Nephron (organoid): ENCODE data around the gene PSMD3.
A peak's percentile ranks its signal among the peaks of the same experiment; 100 is the strongest.

ENCODE experiments used
- H3K27ac Mint-ChIP-seq, 3 experiments: 2 replicates each; pipeline ENCODE4 v1.8.0; 2020; ENCODE audit warnings: mixed read lengths in 3 of 3, mild to moderate bottlenecking in 2 of 3, moderate library complexity in 1 of 3
- H3K27me3 Mint-ChIP-seq: 2 replicates; pipeline ENCODE4 v1.8.0; 2021; ENCODE audit warnings: low read depth, mild to moderate bottlenecking, moderate library complexity, mixed read lengths
- H3K36me3 Mint-ChIP-seq: 2 replicates; pipeline ENCODE4 v1.8.0; 2020; ENCODE audit warnings: low read depth, mixed read lengths
- H3K4me1 Mint-ChIP-seq: 2 replicates; pipeline ENCODE4 v1.8.0; 2020; ENCODE audit warnings: mixed read lengths
- H3K4me3 Mint-ChIP-seq, 3 experiments: 2 replicates each; pipeline ENCODE4 v1.8.0; 2020; ENCODE audit warnings: mild to moderate bottlenecking in 3 of 3, mixed read lengths in 3 of 3, moderate library complexity in 2 of 3
- H3K9me3 Mint-ChIP-seq: 2 replicates; pipeline ENCODE4 v1.8.0; 2020; ENCODE audit warnings: mixed read lengths
- TF ChIP-seq, protein P1 (sequence below), 3 experiments: fragments of 200-600 bp; sonication (generic); IDR thresholded peaks; one replicate each; pipeline ENCODE4 v1.5.0; 2021; ENCODE audit warnings: antibody characterized with exemption in 3 of 3; ENCODE audit not compliant: unreplicated experiment in 3 of 3

Gene PSMD3

GRCh38 chr17:39970157-39970692 lies 10.4 kb upstream of the PSMD3 start:
- Mint-ChIP-seq H3K27ac (peak overlapping the region in 2 of 3 experiments; percentile 43 to 61), H3K4me1 (peaks cover 12% of the 10 kb centered on the region)

DNA sequence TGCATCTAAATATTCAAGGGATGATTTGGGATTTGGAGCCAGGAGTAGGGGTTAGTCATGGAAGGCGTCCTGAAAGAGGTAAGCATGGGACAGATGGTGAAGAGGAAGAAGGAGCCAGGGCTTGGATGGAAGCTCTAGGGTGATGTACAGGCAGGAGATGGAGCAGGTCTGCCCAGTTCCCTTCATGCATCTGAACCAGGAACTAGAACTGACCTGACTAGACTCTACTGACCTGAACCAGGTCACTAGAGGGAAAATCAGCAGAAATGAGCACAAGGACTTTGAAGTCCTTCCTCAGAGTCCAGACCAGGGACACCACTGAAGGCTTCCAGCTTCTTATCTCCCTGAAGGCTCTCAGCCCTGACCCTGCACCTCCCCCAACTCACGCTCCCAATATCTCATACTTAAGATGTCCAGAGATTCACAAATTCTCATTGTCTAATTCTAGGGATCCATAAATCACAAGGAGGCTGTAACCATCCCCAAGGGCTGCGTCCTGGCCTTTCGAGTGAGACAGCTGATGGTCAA lies 9.5 kb upstream of the PSMD3 start:
- peaks cover 17% of the 10 kb centered on the region for H3K4me1 Mint-ChIP-seq

More at GRCh38 chr17:39970157-39970692, 10.4 kb upstream of the PSMD3 start:
- Mint-ChIP-seq H3K36me3 (no peaks in the 10 kb centered on the region), H3K27me3 (peaks cover 44% of the 10 kb centered on the region), H3K4me3 (no peak overlapping the region), H3K9me3 (no peaks in the 10 kb centered on the region)
- TF ChIP-seq, protein P1, sequence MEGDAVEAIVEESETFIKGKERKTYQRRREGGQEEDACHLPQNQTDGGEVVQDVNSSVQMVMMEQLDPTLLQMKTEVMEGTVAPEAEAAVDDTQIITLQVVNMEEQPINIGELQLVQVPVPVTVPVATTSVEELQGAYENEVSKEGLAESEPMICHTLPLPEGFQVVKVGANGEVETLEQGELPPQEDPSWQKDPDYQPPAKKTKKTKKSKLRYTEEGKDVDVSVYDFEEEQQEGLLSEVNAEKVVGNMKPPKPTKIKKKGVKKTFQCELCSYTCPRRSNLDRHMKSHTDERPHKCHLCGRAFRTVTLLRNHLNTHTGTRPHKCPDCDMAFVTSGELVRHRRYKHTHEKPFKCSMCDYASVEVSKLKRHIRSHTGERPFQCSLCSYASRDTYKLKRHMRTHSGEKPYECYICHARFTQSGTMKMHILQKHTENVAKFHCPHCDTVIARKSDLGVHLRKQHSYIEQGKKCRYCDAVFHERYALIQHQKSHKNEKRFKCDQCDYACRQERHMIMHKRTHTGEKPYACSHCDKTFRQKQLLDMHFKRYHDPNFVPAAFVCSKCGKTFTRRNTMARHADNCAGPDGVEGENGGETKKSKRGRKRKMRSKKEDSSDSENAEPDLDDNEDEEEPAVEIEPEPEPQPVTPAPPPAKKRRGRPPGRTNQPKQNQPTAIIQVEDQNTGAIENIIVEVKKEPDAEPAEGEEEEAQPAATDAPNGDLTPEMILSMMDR (IDR thresholded peaks at IDR 0.05; ENCODE audit: unreplicated experiment in 3 of 3) = no peak

GRCh38 chr17:39972271-39972670 lies 8.3 kb upstream of the PSMD3 start:
- TF ChIP-seq, protein P1 (IDR thresholded peaks at IDR 0.05; ENCODE audit: unreplicated experiment in 3 of 3) = no peak
- peaks cover 47% of the 10 kb centered on the region for H3K27me3 Mint-ChIP-seq
- peak overlapping the region; percentile 76 to 88 (median 78) for H3K27ac Mint-ChIP-seq
- peak overlapping the region; percentile 7 to 29 (median 9) for H3K4me3 Mint-ChIP-seq
- no peaks in the 10 kb centered on the region for H3K36me3 Mint-ChIP-seq
- H3K9me3 Mint-ChIP-seq = no peaks in the 10 kb centered on the region
- peaks cover 17% of the 10 kb centered on the region for H3K4me1 Mint-ChIP-seq

More for the DNA sequence above, 9.5 kb upstream of the PSMD3 start:
- no peaks in the 10 kb centered on the region for H3K36me3 Mint-ChIP-seq
- TF ChIP-seq, protein P1 (IDR thresholded peaks at IDR 0.05; ENCODE audit: unreplicated experiment in 3 of 3) = no peak
- peak overlapping the region; percentile 76 to 88 (median 85) for H3K27ac Mint-ChIP-seq
- peaks cover 49% of the 10 kb centered on the region for H3K27me3 Mint-ChIP-seq
- no peaks in the 10 kb centered on the region for H3K9me3 Mint-ChIP-seq
- no peak overlapping the region for H3K4me3 Mint-ChIP-seq

GRCh38 chr17:39973496-39973895 lies 7.1 kb upstream of the PSMD3 start:
- Mint-ChIP-seq H3K4me3 (no peak overlapping the region), H3K4me1 (peaks cover 22% of the 10 kb centered on the region), H3K9me3 (no peaks in the 10 kb centered on the region), H3K36me3 (no peaks in the 10 kb centered on the region), H3K27me3 (peaks cover 44% of the 10 kb centered on the region), H3K27ac (no peak overlapping the region)
- TF ChIP-seq, protein P1 (IDR thresholded peaks at IDR 0.05; ENCODE audit: unreplicated experiment in 3 of 3) = no peak

DNA sequence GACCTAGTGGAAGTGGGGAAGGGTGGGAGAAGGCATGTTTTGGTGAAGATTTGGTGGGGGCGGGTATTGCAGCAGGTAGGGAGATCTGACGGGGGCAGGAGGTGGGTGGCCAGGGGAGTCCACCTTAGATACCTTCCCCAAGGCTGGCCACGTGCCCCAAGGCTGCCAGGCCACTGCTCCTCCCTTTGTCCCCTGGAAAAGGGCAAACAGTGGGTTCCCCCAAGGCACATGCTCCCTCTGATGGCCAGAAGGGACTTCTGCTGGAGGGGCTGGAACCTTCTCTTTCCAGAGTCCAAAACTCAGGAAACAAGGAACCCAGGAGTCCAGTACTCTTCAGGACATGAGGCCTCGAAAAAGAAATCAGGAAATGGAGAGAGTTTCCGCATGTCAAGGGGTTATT lies 6.2 kb upstream of the PSMD3 start:
- Mint-ChIP-seq H3K27me3 (peaks cover 35% of the 10 kb centered on the region), H3K9me3 (no peaks in the 10 kb centered on the region), H3K36me3 (no peaks in the 10 kb centered on the region), H3K4me3 (no peak overlapping the region), H3K4me1 (peaks cover 27% of the 10 kb centered on the region), H3K27ac (no peak overlapping the region)
- TF ChIP-seq, protein P1 (IDR thresholded peaks at IDR 0.05; ENCODE audit: unreplicated experiment in 3 of 3) = no peak

GRCh38 chr17:39975801-39976200 lies 4.8 kb upstream of the PSMD3 start:
- no peaks in the 10 kb centered on the region for H3K36me3 Mint-ChIP-seq
- peaks cover 37% of the 10 kb centered on the region for H3K4me1 Mint-ChIP-seq
- peak overlapping the region in 1 of 3 experiments; percentile 46 for H3K27ac Mint-ChIP-seq
- peaks cover 23% of the 10 kb centered on the region for H3K27me3 Mint-ChIP-seq
- no peak overlapping the region for H3K4me3 Mint-ChIP-seq
- no peaks in the 10 kb centered on the region for H3K9me3 Mint-ChIP-seq
- TF ChIP-seq, protein P1 (IDR thresholded peaks at IDR 0.05; ENCODE audit: unreplicated experiment in 3 of 3) = no peak
